Thyroid gland (tissue), 4 donors: ENCODE measurements around the gene PTPRU. TPM values are rescaled to one million over a fixed set of nuclear protein-coding genes. Genes with fewer than 3 reads are reported as not detected.

ENCODE experiments used
- DNase-seq, 2 donors: peaks; one replicate each; pipeline ENCODE4 v3.0.0-alpha.2; 2019
- H3K27ac ChIP-seq, 3 donors: fragments of 200-600 bp; sonication (generic); 1 replicate in 2 of 3; 2 replicates in 1 of 3; pipeline ENCODE4 v1.5.1; 2016 to 2019; ENCODE audit warnings: mild to moderate bottlenecking in 1 of 3, moderate library complexity in 1 of 3
- H3K27me3 ChIP-seq: fragments of 200-600 bp; sonication (generic); one replicate; pipeline ENCODE4 v1.5.1; 2019
- H3K36me3 ChIP-seq, 2 donors: fragments of 200-600 bp; sonication (generic); one replicate each; pipeline ENCODE4 v1.5.1; 2016 to 2019
- H3K4me1 ChIP-seq, 2 donors: fragments of 200-600 bp; sonication (generic); one replicate each; pipeline ENCODE4 v1.5.1; 2017 to 2019
- H3K4me3 ChIP-seq, 3 donors: fragments of 200-600 bp; sonication (generic); replicated peaks in 1 of 3; 1 replicate in 2 of 3; 2 replicates in 1 of 3; pipeline ENCODE4 v1.5.1; 2016; ENCODE audit warnings: mild to moderate bottlenecking in 1 of 3
- H3K9me3 ChIP-seq: fragments of 200-600 bp; sonication (generic); one replicate; pipeline ENCODE4 v1.5.1; 2017
- CTCF ChIP-seq, 6 experiments: fragments of 200-600 bp in 3 of 6; fragments of 450-650 bp in 3 of 6; sonication (generic) in 3 of 6; IDR thresholded peaks; one replicate each; pipeline ENCODE4 v1.5.1; 2016 to 2019; ENCODE audit warnings: antibody characterized with exemption in 6 of 6, mild to moderate bottlenecking in 2 of 6, inconsistent platforms in 1 of 6, moderate library complexity in 1 of 6
- POLR2A ChIP-seq, 2 donors: fragments of 450-650 bp; IDR thresholded peaks; one replicate each; pipeline ENCODE4 v1.6.1; 2017; ENCODE audit warnings: antibody characterized with exemption in 2 of 2, mild to moderate bottlenecking in 2 of 2, moderate library complexity in 1 of 2
- WGBS, 2 donors: methylation state at CpG; one replicate each; pipeline ENCODE4 v1.1.5; 2017; 5-methylcytosine and 5-hydroxymethylcytosine counted together
- intact Hi-C: fragments of 100-400 bp; cut with DNase I; formaldehyde crosslinking; loops from one replicate; pipeline ENCODE4 v1.15.1; 2023
- total RNA-seq, 4 donors: library from RNA; depleted of rRNA; stranded (reverse); fragments of >200 nt; gene quantifications; one replicate each; pipeline ENCODE4 v1.2.3, GENCODE V29; 2016

Gene PTPRU
- total RNA-seq, 4 donors from 2014 or later: 12.4 to 30.0 (median 17.9) TPM

GRCh38 chr1:29283804-29284195 is 47.5 kb downstream of the PTPRU start:
- 40 to 47% methylated on average over 1 to 7 of the region's 10 CpGs for WGBS, 2 donors
- TF ChIP-seq POLR2A (IDR thresholded peaks at IDR 0.05) (no peak), CTCF (IDR thresholded peaks at IDR 0.05) (no peak)
- Histone ChIP-seq H3K36me3 (peaks cover 0 to 5% of the 10 kb centered on the region in 2 donors), H3K27me3 (no peaks in the 10 kb centered on the region), H3K4me3 (no peak overlapping the region), H3K27ac (no peak overlapping the region), H3K4me1 (no peaks in the 10 kb centered on the region), H3K9me3 (no peaks in the 10 kb centered on the region)
- no peak for DNase-seq
- intact Hi-C loops: no loop called here

- Histone ChIP-seq H3K4me1 (no peaks in the 10 kb centered on the region), H3K4me3 (no peak overlapping the region), H3K9me3 (no peaks in the 10 kb centered on the region), H3K27me3 (no peaks in the 10 kb centered on the region), H3K36me3 (peaks cover 0 to 2% of the 10 kb centered on the region in 2 donors), H3K27ac (no peak overlapping the region)
- intact Hi-C loops: no loop called here
- no peak for DNase-seq
- 95 to 96% methylated on average over 6 to 7 of the region's 8 CpGs for WGBS, 2 donors
- TF ChIP-seq CTCF (IDR thresholded peaks at IDR 0.05) (no peak), POLR2A (IDR thresholded peaks at IDR 0.05) (no peak)
These were observed 48.1 kb downstream of the PTPRU start for GRCh38 chr1:29284286-29284960.

GRCh38 chr1:29284961-29285560 is 48.7 kb downstream of the PTPRU start:
- 80 to 93% methylated on average over 4 to 5 of the region's 5 CpGs for WGBS, 2 donors
- intact Hi-C loops: no loop called here

GRCh38 chr1:29285771-29286170 is 49.4 kb downstream of the PTPRU start:
- no peak overlapping the region for H3K4me3 ChIP-seq
- H3K27me3 ChIP-seq: no peaks in the 10 kb centered on the region
- DNase-seq: no peak
- intact Hi-C loops: no loop called here
- no peaks in the 10 kb centered on the region for H3K4me1 ChIP-seq
- no peaks in the 10 kb centered on the region for H3K9me3 ChIP-seq
- WGBS, 2 donors: 92 to 98% methylated on average over 3 to 7 of the region's 7 CpGs
- no peaks in the 10 kb centered on the region for H3K36me3 ChIP-seq
- no peak overlapping the region for H3K27ac ChIP-seq
- TF ChIP-seq POLR2A (IDR thresholded peaks at IDR 0.05) (no peak), CTCF (IDR thresholded peaks at IDR 0.05) (no peak)

More at GRCh38 chr1:29284961-29285560, 48.7 kb downstream of the PTPRU start:
- TF ChIP-seq POLR2A (IDR thresholded peaks at IDR 0.05) (no peak), CTCF (IDR thresholded peaks at IDR 0.05) (no peak)
- Histone ChIP-seq H3K4me1 (no peaks in the 10 kb centered on the region), H3K4me3 (no peak overlapping the region), H3K36me3 (no peaks in the 10 kb centered on the region), H3K27ac (no peak overlapping the region), H3K27me3 (no peaks in the 10 kb centered on the region), H3K9me3 (no peaks in the 10 kb centered on the region)
- no peak for DNase-seq

GRCh38 chr1:29286194-29286767 is 50.0 kb downstream of the PTPRU start:
- TF ChIP-seq POLR2A (IDR thresholded peaks at IDR 0.05): no peak
- TF ChIP-seq CTCF (IDR thresholded peaks at IDR 0.05): no peak
- DNase-seq: no peak
- H3K4me3 ChIP-seq: no peak overlapping the region
- no peaks in the 10 kb centered on the region for H3K4me1 ChIP-seq
- 81 to 87% methylated on average over 4 of the region's 4 CpGs for WGBS, 2 donors
- H3K9me3 ChIP-seq: no peaks in the 10 kb centered on the region
- intact Hi-C loops: no loop called here
- no peak overlapping the region for H3K27ac ChIP-seq
- H3K27me3 ChIP-seq: no peaks in the 10 kb centered on the region
- no peaks in the 10 kb centered on the region for H3K36me3 ChIP-seq
